Neural progenitor cell (in vitro differentiated cells): Measurements from ENCODE around the gene CACNA2D4. TPM values are rescaled to one million over a fixed set of nuclear protein-coding genes. Genes with fewer than 3 reads are reported as not detected.

Source experiments
- DNase-seq: peaks from one replicate; pipeline ENCODE4 v3.0.0-alpha.2; 2016; ENCODE audit warnings: low spot score
- H2AFZ ChIP-seq: fragments of 200-600 bp; sonication (generic); replicated peaks from 2 replicates; pipeline ENCODE4 v1.6.1; 2016; ENCODE audit warnings: antibody characterized with exemption
- H3F3A ChIP-seq: fragments of 200-600 bp; sonication (generic); 2 replicates; pipeline ENCODE4 v1.6.1; 2016; ENCODE audit warnings: antibody characterized with exemption, low read depth
- H3K27ac ChIP-seq: fragments of 200-600 bp; sonication (generic); 2 replicates; pipeline ENCODE4 v1.5.1; 2016; ENCODE audit warnings: mild to moderate bottlenecking
- H3K27me3 ChIP-seq: fragments of 200-600 bp; sonication (generic); 2 replicates; pipeline ENCODE4 v1.6.1; 2016; ENCODE audit warnings: mild to moderate bottlenecking, moderate library complexity
- H3K36me3 ChIP-seq: fragments of 200-600 bp; sonication (generic); 2 replicates; pipeline ENCODE4 v1.5.1; 2016
- H3K4me1 ChIP-seq: fragments of 200-600 bp; sonication (generic); 2 replicates; pipeline ENCODE4 v1.6.1; 2016; ENCODE audit warnings: mixed run types
- H3K4me2 ChIP-seq: fragments of 200-600 bp; sonication (generic); 2 replicates; pipeline ENCODE4 v1.6.1; 2016
- H3K4me3 ChIP-seq: fragments of 200-600 bp; sonication (generic); 2 replicates; pipeline ENCODE4 v1.5.1; 2016
- H3K79me2 ChIP-seq: fragments of 200-600 bp; sonication (generic); 2 replicates; pipeline ENCODE4 v1.6.1; 2016; ENCODE audit warnings: low read depth
- H3K9ac ChIP-seq: fragments of 200-600 bp; sonication (generic); 2 replicates; pipeline ENCODE4 v1.6.1; 2016
- H3K9me3 ChIP-seq: fragments of 200-600 bp; sonication (generic); 2 replicates; pipeline ENCODE4 v1.5.1; 2016; ENCODE audit warnings: low read depth
- H4K20me1 ChIP-seq: fragments of 200-600 bp; sonication (generic); 2 replicates; pipeline ENCODE4 v1.6.1; 2016; ENCODE audit warnings: low read depth
- H3K27ac Mint-ChIP-seq: 3 replicates; pipeline ENCODE4 v1.8.0; 2021; ENCODE audit warnings: mixed read lengths
- H3K27me3 Mint-ChIP-seq: 2 replicates; pipeline ENCODE4 v1.8.0; 2022; ENCODE audit warnings: low read depth, mild to moderate bottlenecking, inconsistent platforms, moderate library complexity, mixed read lengths; ENCODE audit not compliant: insufficient read depth
- H3K36me3 Mint-ChIP-seq: 3 replicates; pipeline ENCODE4 v1.8.0; 2021; ENCODE audit warnings: mixed read lengths
- H3K4me1 Mint-ChIP-seq: 3 replicates; pipeline ENCODE4 v1.8.0; 2021; ENCODE audit warnings: mixed read lengths
- H3K4me3 Mint-ChIP-seq: 3 replicates; pipeline ENCODE4 v1.8.0; 2021; ENCODE audit warnings: mild to moderate bottlenecking, moderate library complexity, mixed read lengths
- H3K9me3 Mint-ChIP-seq: 3 replicates; pipeline ENCODE4 v1.8.0; 2020; ENCODE audit warnings: mixed read lengths
- CTCF ChIP-seq: fragments of 200-600 bp; sonication (generic); IDR thresholded peaks from 2 replicates; pipeline ENCODE4 v1.5.1; 2017; ENCODE audit warnings: antibody characterized with exemption, mild to moderate bottlenecking
- EZH2 ChIP-seq: fragments of 200-600 bp; sonication (generic); IDR thresholded peaks from 2 replicates; pipeline ENCODE4 v1.6.1; 2017; ENCODE audit warnings: antibody characterized with exemption, mild to moderate bottlenecking, moderate library complexity
- EZH2phosphoT487 ChIP-seq: fragments of 200-600 bp; sonication (generic); IDR thresholded peaks from 2 replicates; pipeline ENCODE4 v1.6.1; 2017; ENCODE audit warnings: antibody characterized with exemption
- total RNA-seq: library from RNA; depleted of rRNA; stranded (reverse); fragments of >200 nt; gene quantifications from 2 replicates; pipeline ENCODE4 v1.2.3, GENCODE V29; 2015; ENCODE audit warnings: low replicate concordance

CACNA2D4 gene
- total RNA-seq, 1 donor from 2014 or later: 3.0 TPM

GRCh38 chr12:1910468-1910867 lies 8.0 kb downstream of the CACNA2D4 start:
- H3K27me3 Mint-ChIP-seq: peaks cover 10% of the 10 kb centered on the region
- Histone ChIP-seq H3K9ac (no peak overlapping the region), H2AFZ (no peak overlapping the region), H3K4me3 (no peak overlapping the region), H3K4me1 (peaks cover 8% of the 10 kb centered on the region), H3K9me3 (peaks cover 4% of the 10 kb centered on the region), H3K79me2 (no peaks in the 10 kb centered on the region), H3K36me3 (no peaks in the 10 kb centered on the region), H3K4me2 (no peak overlapping the region), H3F3A (no peaks in the 10 kb centered on the region), H4K20me1 (no peaks in the 10 kb centered on the region), H3K27ac (no peak overlapping the region), H3K27me3 (no peaks in the 10 kb centered on the region)
- TF ChIP-seq CTCF: no peak
- H3K36me3 Mint-ChIP-seq: peaks cover 2% of the 10 kb centered on the region
- H3K9me3 Mint-ChIP-seq: peaks cover 12% of the 10 kb centered on the region
- H3K4me1 Mint-ChIP-seq: peaks cover 27% of the 10 kb centered on the region
- H3K4me3 Mint-ChIP-seq: no peak overlapping the region
- DNase-seq: no peak
- H3K27ac Mint-ChIP-seq: peak overlapping the region; percentile 5

GRCh38 chr12:1908758-1909157 lies 9.7 kb downstream of the CACNA2D4 start:
- H3K27me3 ChIP-seq: no peaks in the 10 kb centered on the region
- no peak overlapping the region for H3K4me2 ChIP-seq
- H3K4me3 ChIP-seq: no peak overlapping the region
- peaks cover 1% of the 10 kb centered on the region for H3K4me1 ChIP-seq
- H3F3A ChIP-seq: no peaks in the 10 kb centered on the region
- no peak overlapping the region for H3K4me3 Mint-ChIP-seq
- H3K9me3 ChIP-seq: peaks cover 16% of the 10 kb centered on the region
- no peaks in the 10 kb centered on the region for H3K79me2 ChIP-seq
- peaks cover 5% of the 10 kb centered on the region for H3K27me3 Mint-ChIP-seq
- no peak for TF ChIP-seq CTCF
- TF ChIP-seq EZH2: no peak
- TF ChIP-seq EZH2phosphoT487: no peak
- H3K9me3 Mint-ChIP-seq: peaks cover 22% of the 10 kb centered on the region
- no peak overlapping the region for H3K27ac ChIP-seq
- DNase-seq: no peak
- peaks cover 5% of the 10 kb centered on the region for H3K36me3 ChIP-seq
- no peaks in the 10 kb centered on the region for H4K20me1 ChIP-seq
- no peak overlapping the region for H3K9ac ChIP-seq
- H2AFZ ChIP-seq: no peak overlapping the region
- peaks cover 2% of the 10 kb centered on the region for H3K36me3 Mint-ChIP-seq
- H3K27ac Mint-ChIP-seq: no peak overlapping the region
- H3K4me1 Mint-ChIP-seq: peaks cover 13% of the 10 kb centered on the region

- Histone ChIP-seq H3K4me1 (no peaks in the 10 kb centered on the region), H3K27ac (no peak overlapping the region), H3K36me3 (peaks cover 5% of the 10 kb centered on the region), H3K4me3 (no peak overlapping the region), H4K20me1 (no peaks in the 10 kb centered on the region), H2AFZ (no peak overlapping the region), H3K4me2 (no peak overlapping the region), H3K9ac (no peak overlapping the region), H3K79me2 (no peaks in the 10 kb centered on the region), H3K9me3 (peaks cover 18% of the 10 kb centered on the region), H3K27me3 (no peaks in the 10 kb centered on the region), H3F3A (no peaks in the 10 kb centered on the region)
- Mint-ChIP-seq H3K4me1 (peaks cover 5% of the 10 kb centered on the region), H3K27ac (no peak overlapping the region), H3K9me3 (peaks cover 29% of the 10 kb centered on the region), H3K36me3 (peaks cover 2% of the 10 kb centered on the region), H3K27me3 (peaks cover 7% of the 10 kb centered on the region), H3K4me3 (no peak overlapping the region)
- DNase-seq: no peak
- TF ChIP-seq EZH2 (no peak), EZH2phosphoT487 (no peak), CTCF (no peak)
Observed at GRCh38 chr12:1907652-1908611, 10.5 kb downstream of the CACNA2D4 start.
